Fibroblast of skin of back (primary cell): ENCODE data around the gene LYSMD3.

ENCODE experiments used
- DNase-seq: peaks from one replicate; pipeline ENCODE4 v3.0.0-alpha.2; 2013

LYSMD3 gene

GRCh38 chr5:90547072-90547536 lies 17.7 kb upstream of the LYSMD3 start:
- DNase-seq: no peak

GRCh38 chr5:90546216-90546837 lies 16.9 kb upstream of the LYSMD3 start:
- DNase-seq: no peak

GRCh38 chr5:90545511-90545910 lies 16.1 kb upstream of the LYSMD3 start:
- DNase-seq: no peak

GRCh38 chr5:90542827-90543519 lies 13.6 kb upstream of the LYSMD3 start:
- no peak for DNase-seq

- no peak for DNase-seq
These were observed 5.5 kb upstream of the LYSMD3 start for GRCh38 chr5:90534922-90535321.

- DNase-seq: no peak
These were observed 4.4 kb upstream of the LYSMD3 start for GRCh38 chr5:90533794-90534193.

GRCh38 chr5:90530736-90531487 lies 1.5 kb upstream of the LYSMD3 start:
- no peak for DNase-seq

- peak; percentile 83 for DNase-seq
These were observed 724 bp upstream of the LYSMD3 start for GRCh38 chr5:90529939-90530677.

GRCh38 chr5:90528601-90529193 lies 687 bp downstream of the LYSMD3 start:
- DNase-seq: peak; percentile 25

- DNase-seq: no peak
These were observed 10.3 kb downstream of the LYSMD3 start for GRCh38 chr5:90519081-90519480.

- no peak for DNase-seq
These were observed 10.7 kb downstream of the LYSMD3 start for GRCh38 chr5:90518661-90519060.

GRCh38 chr5:90514520-90514919 lies 14.9 kb downstream of the LYSMD3 start:
- no peak for DNase-seq

- DNase-seq: no peak
These were observed 18.9 kb downstream of the LYSMD3 start for GRCh38 chr5:90510438-90510837.

GRCh38 chr5:90506221-90506620 lies 23.2 kb downstream of the LYSMD3 start:
- no peak for DNase-seq

GRCh38 chr5:90504743-90505142 lies 24.6 kb downstream of the LYSMD3 start:
- DNase-seq: no peak

- DNase-seq: no peak
These were observed 25.8 kb downstream of the LYSMD3 start for GRCh38 chr5:90503596-90503995.

GRCh38 chr5:90495146-90495545 lies 34.2 kb downstream of the LYSMD3 start:
- no peak for DNase-seq

GRCh38 chr5:90494043-90494442 lies 35.3 kb downstream of the LYSMD3 start:
- DNase-seq: no peak

GRCh38 chr5:90488791-90489190 lies 40.6 kb downstream of the LYSMD3 start:
- DNase-seq: peak; percentile 78

GRCh38 chr5:90484540-90484939 lies 44.8 kb downstream of the LYSMD3 start:
- peak; percentile 24 for DNase-seq

GRCh38 chr5:90483206-90483605 lies 46.2 kb downstream of the LYSMD3 start:
- peak; percentile 20 for DNase-seq

- no peak for DNase-seq
These were observed 48.7 kb downstream of the LYSMD3 start for GRCh38 chr5:90480699-90481098.
